ENCODE results near the gene RAD54L. TPM values are rescaled to one million over a fixed set of nuclear protein-coding genes. Genes with fewer than 3 reads are reported as not detected.

The RAD54L gene
- total and polyA plus RNA-seq, 2 donors (not counting 1 experiment from before 2014, with no cell fraction given): 0.57 to 1.1 TPM

Other genes with a start within 250 kb of the RAD54L start
- 0.17 and 0.78 TPM in 2 replicates for gene PIK3R3, start 115.1 kb upstream of the RAD54L start, total RNA-seq
- gene PIK3R3, start 115.1 kb upstream of the RAD54L start, polyA plus RNA-seq: 0.06 and 0.19 TPM in 2 replicates
- not detected in 2 replicates for gene TSPAN1, start 72.7 kb upstream of the RAD54L start, total RNA-seq
- gene TSPAN1, start 72.7 kb upstream of the RAD54L start, polyA plus RNA-seq: not detected in 2 replicates
- gene P3R3URF, start 71.3 kb upstream of the RAD54L start, total RNA-seq: not detected in 2 replicates
- gene P3R3URF, start 71.3 kb upstream of the RAD54L start, polyA plus RNA-seq: not detected in 2 replicates
- gene POMGNT1, start 49.3 kb upstream of the RAD54L start, total RNA-seq: 50.8 and 51.0 TPM in 2 replicates
- gene POMGNT1, start 49.3 kb upstream of the RAD54L start, polyA plus RNA-seq: 31.0 and 32.6 TPM in 2 replicates
- 0.34 and 0.41 TPM in 2 replicates for gene LURAP1, start 44.4 kb upstream of the RAD54L start, total RNA-seq
- 0.09 and 0.27 TPM in 2 replicates for gene LURAP1, start 44.4 kb upstream of the RAD54L start, polyA plus RNA-seq
- gene LRRC41, start 55.9 kb downstream of the RAD54L start, total RNA-seq: 39.0 and 40.7 TPM in 2 replicates
- 15.6 and 20.1 TPM in 2 replicates for gene LRRC41, start 55.9 kb downstream of the RAD54L start, polyA plus RNA-seq
- gene UQCRH, start 55.9 kb downstream of the RAD54L start, total RNA-seq: 144 and 146 TPM in 2 replicates
- gene UQCRH, start 55.9 kb downstream of the RAD54L start, polyA plus RNA-seq: 310 and 380 TPM in 2 replicates
- gene NSUN4, start 93.0 kb downstream of the RAD54L start, total RNA-seq: 30.1 and 33.7 TPM in 2 replicates
- gene NSUN4, start 93.0 kb downstream of the RAD54L start, polyA plus RNA-seq: 17.6 and 21.3 TPM in 2 replicates
- gene FAAH, start 146.6 kb downstream of the RAD54L start, total RNA-seq: 5.6 and 10.0 TPM in 2 replicates
- gene FAAH, start 146.6 kb downstream of the RAD54L start, polyA plus RNA-seq: 6.8 and 9.6 TPM in 2 replicates
- gene DMBX1, start 242.1 kb downstream of the RAD54L start, total RNA-seq: not detected in 2 replicates
- gene DMBX1, start 242.1 kb downstream of the RAD54L start, polyA plus RNA-seq: not detected in 2 replicates

All from B cell (primary cell).